ENCODE measurements around the gene TMPRSS11D. TPM values are rescaled to one million over a fixed set of nuclear protein-coding genes. Genes with fewer than 3 reads are reported as not detected.

TMPRSS11D gene
- total and polyA plus RNA-seq, 11 donors = not detected

- intact Hi-C loops (cut with DNase I) = loop anchor here in 2 of 10 donors (5.0 to 10.0 kb wide), 2 partner anchors 305 to 308 kb away; no protein-coding TSS in a partner anchor
- TF ChIP-seq CTCF (IDR thresholded peaks at IDR 0.05) (no peak), POLR2A (IDR thresholded peaks at IDR 0.05) (no peak)
- WGBS, 4 donors = 75 to 79% (median 76%) methylated on average over 4 of the region's 4 CpGs
- no peak for DNase-seq
- Histone ChIP-seq H3K27ac (no peak overlapping the region), H3K4me1 (no peaks in the 10 kb centered on the region), H3K4me3 (no peak overlapping the region), H3K9me3 (peaks cover 0 to 16% (median 0%) of the 10 kb centered on the region in 12 donors), H3K27me3 (no peaks in the 10 kb centered on the region), H3K36me3 (no peaks in the 10 kb centered on the region)
- no peak for ATAC-seq
Observed at GRCh38 chr4:67869580-67870190, 14.1 kb downstream of the TMPRSS11D start.

- H3K27ac ChIP-seq = no peak overlapping the region
- TF ChIP-seq POLR2A (IDR thresholded peaks at IDR 0.05) = no peak
- TF ChIP-seq CTCF (IDR thresholded peaks at IDR 0.05) = no peak
- peaks cover 0 to 8% (median 0%) of the 10 kb centered on the region in 12 donors for H3K9me3 ChIP-seq
- no peaks in the 10 kb centered on the region for H3K4me1 ChIP-seq
- no peaks in the 10 kb centered on the region for H3K27me3 ChIP-seq
- no peak overlapping the region for H3K4me3 ChIP-seq
- ATAC-seq (no peak), DNase-seq (no peak)
- 65 to 78% (median 68%) methylated on average over 6 of the region's 6 CpGs for WGBS, 4 donors
- intact Hi-C loops (cut with DNase I) = no loop called here
- H3K36me3 ChIP-seq = no peaks in the 10 kb centered on the region
Observed at GRCh38 chr4:67861513-67861912, 22.3 kb downstream of the TMPRSS11D start.

- ATAC-seq = no peak
- TF ChIP-seq POLR2A (IDR thresholded peaks at IDR 0.05) (no peak), CTCF (IDR thresholded peaks at IDR 0.05) (no peak)
- intact Hi-C loops (cut with DNase I) = no loop called here
Observed at GRCh38 chr4:67853336-67853735, 30.5 kb downstream of the TMPRSS11D start.

GRCh38 chr4:67820903-67821302, 62.9 kb downstream of the TMPRSS11D start:
- no peaks in the 10 kb centered on the region for H3K4me1 ChIP-seq
- DNase-seq (no peak), ATAC-seq (no peak)
- H3K27ac ChIP-seq = no peak overlapping the region
- peaks cover 0 to 9% (median under 1%) of the 10 kb centered on the region in 12 donors for H3K9me3 ChIP-seq
- TF ChIP-seq CTCF (IDR thresholded peaks at IDR 0.05) = no peak
- TF ChIP-seq POLR2A (IDR thresholded peaks at IDR 0.05) = no peak
- H3K36me3 ChIP-seq = no peaks in the 10 kb centered on the region
- 91 to 95% (median 92%) methylated on average over 2 of the region's 2 CpGs for WGBS, 4 donors
- intact Hi-C loops (cut with DNase I) = no loop called here
- H3K27me3 ChIP-seq = no peaks in the 10 kb centered on the region
- H3K4me3 ChIP-seq = no peak overlapping the region

More at GRCh38 chr4:67853336-67853735, 30.5 kb downstream of the TMPRSS11D start:
- Histone ChIP-seq H3K4me1 (no peaks in the 10 kb centered on the region), H3K9me3 (peaks cover 0 to 4% (median 0%) of the 10 kb centered on the region in 12 donors), H3K27me3 (no peaks in the 10 kb centered on the region), H3K36me3 (no peaks in the 10 kb centered on the region), H3K27ac (no peak overlapping the region), H3K4me3 (no peak overlapping the region)
- DNase-seq = no peak
- WGBS, 4 donors = 36 to 45% (median 43%) methylated on average over 2 of the region's 2 CpGs

All from heart left ventricle (tissue), 16 donors.